ENCODE measurements around the gene ABTB2.

The ABTB2 gene

DNA sequence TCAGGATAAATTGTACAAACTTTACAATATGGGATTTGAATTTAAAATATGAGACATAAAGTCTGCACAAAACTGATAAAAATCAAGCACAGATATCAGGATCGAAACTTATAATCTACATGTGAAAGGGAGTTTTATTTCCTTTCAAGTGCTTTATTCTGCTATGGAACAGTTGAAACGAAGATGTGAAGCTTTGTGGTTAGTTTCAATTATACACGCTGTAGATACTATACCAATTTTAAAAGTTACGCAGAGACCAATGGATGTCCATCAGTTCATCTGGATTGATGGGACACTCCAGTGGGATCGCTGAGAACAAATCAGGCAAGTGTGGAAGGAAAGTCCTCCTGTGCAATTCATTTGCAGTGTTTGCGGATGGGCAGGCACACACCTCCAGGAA is 46.5 kb upstream of the ABTB2 start:
- TF ChIP-seq, protein P1, sequence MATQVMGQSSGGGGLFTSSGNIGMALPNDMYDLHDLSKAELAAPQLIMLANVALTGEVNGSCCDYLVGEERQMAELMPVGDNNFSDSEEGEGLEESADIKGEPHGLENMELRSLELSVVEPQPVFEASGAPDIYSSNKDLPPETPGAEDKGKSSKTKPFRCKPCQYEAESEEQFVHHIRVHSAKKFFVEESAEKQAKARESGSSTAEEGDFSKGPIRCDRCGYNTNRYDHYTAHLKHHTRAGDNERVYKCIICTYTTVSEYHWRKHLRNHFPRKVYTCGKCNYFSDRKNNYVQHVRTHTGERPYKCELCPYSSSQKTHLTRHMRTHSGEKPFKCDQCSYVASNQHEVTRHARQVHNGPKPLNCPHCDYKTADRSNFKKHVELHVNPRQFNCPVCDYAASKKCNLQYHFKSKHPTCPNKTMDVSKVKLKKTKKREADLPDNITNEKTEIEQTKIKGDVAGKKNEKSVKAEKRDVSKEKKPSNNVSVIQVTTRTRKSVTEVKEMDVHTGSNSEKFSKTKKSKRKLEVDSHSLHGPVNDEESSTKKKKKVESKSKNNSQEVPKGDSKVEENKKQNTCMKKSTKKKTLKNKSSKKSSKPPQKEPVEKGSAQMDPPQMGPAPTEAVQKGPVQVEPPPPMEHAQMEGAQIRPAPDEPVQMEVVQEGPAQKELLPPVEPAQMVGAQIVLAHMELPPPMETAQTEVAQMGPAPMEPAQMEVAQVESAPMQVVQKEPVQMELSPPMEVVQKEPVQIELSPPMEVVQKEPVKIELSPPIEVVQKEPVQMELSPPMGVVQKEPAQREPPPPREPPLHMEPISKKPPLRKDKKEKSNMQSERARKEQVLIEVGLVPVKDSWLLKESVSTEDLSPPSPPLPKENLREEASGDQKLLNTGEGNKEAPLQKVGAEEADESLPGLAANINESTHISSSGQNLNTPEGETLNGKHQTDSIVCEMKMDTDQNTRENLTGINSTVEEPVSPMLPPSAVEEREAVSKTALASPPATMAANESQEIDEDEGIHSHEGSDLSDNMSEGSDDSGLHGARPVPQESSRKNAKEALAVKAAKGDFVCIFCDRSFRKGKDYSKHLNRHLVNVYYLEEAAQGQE (IDR thresholded peaks at IDR 0.05; ENCODE audit: insufficient read depth in 1 of 2, low read depth in 2 of 2, low read length in 2 of 2), result no peak
- no peak for TF ChIP-seq FOXP2 (optimal IDR thresholded peaks at IDR 0.05; ENCODE audit: borderline replicate concordance, extremely low read depth, extremely low read length, insufficient read depth)
- TF ChIP-seq POLR2AphosphoS5 (IDR thresholded peaks at IDR 0.05; ENCODE audit: low read depth, low read length), result no peak

DNA sequence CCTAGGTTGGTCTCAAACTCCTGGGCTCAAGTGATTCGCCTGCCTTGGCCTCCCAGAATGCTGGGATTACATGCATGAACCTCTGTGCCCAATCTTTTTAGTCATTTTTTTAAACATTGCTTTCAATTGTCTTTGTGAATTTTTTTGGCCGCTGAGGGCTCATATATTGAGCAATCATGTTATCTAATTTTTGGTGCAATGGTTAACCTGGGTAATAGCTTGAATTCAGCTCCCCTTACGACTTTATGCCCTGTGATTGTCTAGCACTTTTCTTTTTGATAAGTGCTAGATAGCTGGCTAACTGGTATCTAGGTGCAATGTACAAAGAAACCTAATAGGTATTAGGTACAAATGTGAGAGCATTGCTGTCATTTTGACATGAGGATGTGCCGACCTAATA is 45.6 kb upstream of the ABTB2 start:
- TF ChIP-seq FOXP2 (optimal IDR thresholded peaks at IDR 0.05; ENCODE audit: borderline replicate concordance, extremely low read depth, extremely low read length, insufficient read depth) (no peak), POLR2AphosphoS5 (IDR thresholded peaks at IDR 0.05; ENCODE audit: low read depth, low read length) (no peak), SIN3A (IDR thresholded peaks at IDR 0.05; ENCODE audit: borderline replicate concordance, insufficient read depth, low read length) (no peak), TAF1 (IDR thresholded peaks at IDR 0.05; ENCODE audit: borderline replicate concordance, insufficient read depth, low read length) (no peak)
- TF ChIP-seq, protein P1 (IDR thresholded peaks at IDR 0.05; ENCODE audit: insufficient read depth in 1 of 2, low read depth in 2 of 2, low read length in 2 of 2), result no peak

DNA sequence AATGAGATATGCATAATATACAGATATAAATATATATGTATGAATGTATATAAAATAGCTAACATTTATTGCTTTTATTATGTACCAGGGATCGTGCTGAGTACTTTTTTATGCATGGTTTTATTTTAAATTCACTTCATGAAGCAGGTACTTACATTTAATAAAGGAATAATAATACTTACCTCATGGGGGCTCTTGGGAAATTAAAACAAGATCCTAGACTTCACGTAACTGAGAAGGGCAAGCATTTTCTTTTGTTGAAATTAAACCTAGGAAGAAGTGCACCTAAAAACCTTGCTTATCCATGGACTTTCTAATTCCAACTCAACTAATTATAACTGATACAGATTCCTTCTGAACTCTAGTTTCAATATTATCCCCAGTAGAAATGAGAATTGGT is 40.0 kb upstream of the ABTB2 start:
- TF ChIP-seq POLR2AphosphoS5 (IDR thresholded peaks at IDR 0.05; ENCODE audit: low read depth, low read length), result no peak
- TF ChIP-seq TAF1 (IDR thresholded peaks at IDR 0.05; ENCODE audit: borderline replicate concordance, insufficient read depth, low read length), result no peak
- no peak for TF ChIP-seq FOXP2 (optimal IDR thresholded peaks at IDR 0.05; ENCODE audit: borderline replicate concordance, extremely low read depth, extremely low read length, insufficient read depth)
- TF ChIP-seq, protein P1 (IDR thresholded peaks at IDR 0.05; ENCODE audit: insufficient read depth in 1 of 2, low read depth in 2 of 2, low read length in 2 of 2), result no peak
- TF ChIP-seq SIN3A (IDR thresholded peaks at IDR 0.05; ENCODE audit: borderline replicate concordance, insufficient read depth, low read length), result no peak

DNA sequence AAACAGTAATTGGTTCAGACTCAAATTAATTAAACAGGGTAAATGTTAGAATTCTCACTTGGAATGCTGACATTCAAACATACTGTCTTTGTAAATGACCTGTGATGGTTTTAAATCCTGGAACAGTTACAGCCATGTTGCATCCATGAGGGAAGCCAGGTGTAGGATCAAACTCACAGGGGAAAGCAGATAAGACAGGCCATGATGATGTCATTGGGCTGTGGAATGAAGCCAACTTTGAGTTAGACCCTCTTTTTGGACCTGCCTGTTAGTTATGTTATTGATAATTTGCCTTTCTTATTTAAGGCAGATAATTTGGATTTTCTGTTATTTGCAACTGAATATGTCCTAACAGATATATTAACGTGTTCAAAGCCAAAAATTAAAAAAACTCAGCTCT is 39.3 kb upstream of the ABTB2 start:
- TF ChIP-seq FOXP2 (optimal IDR thresholded peaks at IDR 0.05; ENCODE audit: borderline replicate concordance, extremely low read depth, extremely low read length, insufficient read depth) (no peak), POLR2AphosphoS5 (IDR thresholded peaks at IDR 0.05; ENCODE audit: low read depth, low read length) (no peak), TAF1 (IDR thresholded peaks at IDR 0.05; ENCODE audit: borderline replicate concordance, insufficient read depth, low read length) (no peak)
- TF ChIP-seq, protein P1 (IDR thresholded peaks at IDR 0.05; ENCODE audit: insufficient read depth in 1 of 2, low read depth in 2 of 2, low read length in 2 of 2), result no peak

DNA sequence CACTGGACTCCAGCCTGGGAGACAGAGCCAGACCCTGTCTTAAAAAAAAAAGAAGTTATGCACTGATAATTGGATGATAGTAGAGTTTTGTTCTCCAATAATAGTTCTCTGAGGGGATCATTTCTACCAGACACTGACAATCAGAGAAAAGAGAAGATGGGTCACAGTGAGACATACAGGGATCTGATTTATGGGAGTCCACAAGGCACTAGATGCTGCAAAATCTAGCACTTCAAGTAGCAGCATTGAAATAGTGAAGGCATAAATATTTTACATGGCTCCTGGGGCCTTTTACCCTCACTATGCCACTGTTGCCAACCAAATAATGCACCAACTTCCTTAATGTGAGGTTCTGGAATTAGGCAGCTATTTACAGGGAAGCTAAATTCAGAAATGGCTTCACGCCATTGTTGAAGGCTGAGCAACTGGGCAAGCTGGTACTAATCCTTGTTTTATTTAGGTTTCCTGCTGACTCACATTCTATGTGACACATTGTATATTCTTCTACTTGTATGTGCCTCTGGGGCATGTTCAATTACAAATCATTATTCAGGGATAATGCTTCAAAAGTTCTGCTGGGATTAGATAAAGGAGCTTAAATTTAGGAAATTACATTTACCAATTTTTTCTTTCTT is 38.2 kb upstream of the ABTB2 start:
- no peak for TF ChIP-seq POLR2AphosphoS5 (IDR thresholded peaks at IDR 0.05; ENCODE audit: low read depth, low read length)
- TF ChIP-seq, protein P1 (IDR thresholded peaks at IDR 0.05; ENCODE audit: insufficient read depth in 1 of 2, low read depth in 2 of 2, low read length in 2 of 2), result no peak
- TF ChIP-seq FOXP2 (optimal IDR thresholded peaks at IDR 0.05; ENCODE audit: borderline replicate concordance, extremely low read depth, extremely low read length, insufficient read depth), result no peak
- no peak for TF ChIP-seq TAF1 (IDR thresholded peaks at IDR 0.05; ENCODE audit: borderline replicate concordance, insufficient read depth, low read length)
- no peak for TF ChIP-seq SIN3A (IDR thresholded peaks at IDR 0.05; ENCODE audit: borderline replicate concordance, insufficient read depth, low read length)

All from PFSK-1 (cell line).